ENCODE results near the gene ALDH1A1. TPM values are rescaled to one million over a fixed set of nuclear protein-coding genes. Genes with fewer than 3 reads are reported as not detected.

ALDH1A1 gene
- total RNA-seq, 1 experiment from 2014 or later = 1.9 TPM

DNA sequence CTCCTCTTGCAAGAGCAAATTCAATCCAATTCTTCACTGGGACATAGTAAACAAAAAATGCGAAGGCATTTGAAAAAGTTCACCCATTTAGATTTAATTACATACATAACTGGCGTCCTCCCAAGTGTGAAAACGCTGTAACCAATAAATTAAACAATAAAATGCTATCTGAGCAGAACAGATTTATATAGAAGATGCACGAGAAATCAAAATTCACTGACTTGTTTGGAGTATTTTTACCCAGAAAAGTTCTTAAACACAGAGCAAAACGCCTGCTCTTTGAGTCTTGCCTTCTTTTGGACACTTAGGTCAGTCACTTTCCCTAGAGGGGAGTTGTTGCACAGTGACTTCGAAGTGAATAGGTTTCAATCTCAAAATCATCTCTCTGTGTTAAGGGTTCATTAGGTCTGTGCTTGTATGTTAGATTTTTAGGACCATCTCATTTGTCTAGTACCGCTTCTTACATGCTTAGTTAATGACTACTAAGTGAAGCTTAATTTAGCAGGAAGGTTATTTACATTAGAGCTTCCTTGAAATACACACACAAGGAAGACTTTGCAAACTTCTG, 1.9 kb downstream of the ALDH1A1 start (continued):
- TF ChIP-seq, protein P1, sequence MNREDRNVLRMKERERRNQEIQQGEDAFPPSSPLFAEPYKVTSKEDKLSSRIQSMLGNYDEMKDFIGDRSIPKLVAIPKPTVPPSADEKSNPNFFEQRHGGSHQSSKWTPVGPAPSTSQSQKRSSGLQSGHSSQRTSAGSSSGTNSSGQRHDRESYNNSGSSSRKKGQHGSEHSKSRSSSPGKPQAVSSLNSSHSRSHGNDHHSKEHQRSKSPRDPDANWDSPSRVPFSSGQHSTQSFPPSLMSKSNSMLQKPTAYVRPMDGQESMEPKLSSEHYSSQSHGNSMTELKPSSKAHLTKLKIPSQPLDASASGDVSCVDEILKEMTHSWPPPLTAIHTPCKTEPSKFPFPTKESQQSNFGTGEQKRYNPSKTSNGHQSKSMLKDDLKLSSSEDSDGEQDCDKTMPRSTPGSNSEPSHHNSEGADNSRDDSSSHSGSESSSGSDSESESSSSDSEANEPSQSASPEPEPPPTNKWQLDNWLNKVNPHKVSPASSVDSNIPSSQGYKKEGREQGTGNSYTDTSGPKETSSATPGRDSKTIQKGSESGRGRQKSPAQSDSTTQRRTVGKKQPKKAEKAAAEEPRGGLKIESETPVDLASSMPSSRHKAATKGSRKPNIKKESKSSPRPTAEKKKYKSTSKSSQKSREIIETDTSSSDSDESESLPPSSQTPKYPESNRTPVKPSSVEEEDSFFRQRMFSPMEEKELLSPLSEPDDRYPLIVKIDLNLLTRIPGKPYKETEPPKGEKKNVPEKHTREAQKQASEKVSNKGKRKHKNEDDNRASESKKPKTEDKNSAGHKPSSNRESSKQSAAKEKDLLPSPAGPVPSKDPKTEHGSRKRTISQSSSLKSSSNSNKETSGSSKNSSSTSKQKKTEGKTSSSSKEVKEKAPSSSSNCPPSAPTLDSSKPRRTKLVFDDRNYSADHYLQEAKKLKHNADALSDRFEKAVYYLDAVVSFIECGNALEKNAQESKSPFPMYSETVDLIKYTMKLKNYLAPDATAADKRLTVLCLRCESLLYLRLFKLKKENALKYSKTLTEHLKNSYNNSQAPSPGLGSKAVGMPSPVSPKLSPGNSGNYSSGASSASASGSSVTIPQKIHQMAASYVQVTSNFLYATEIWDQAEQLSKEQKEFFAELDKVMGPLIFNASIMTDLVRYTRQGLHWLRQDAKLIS (CRISPR knock-in tag; IDR thresholded peaks at IDR 0.05; ENCODE audit: borderline replicate concordance) = no peak
- no peak for TF ChIP-seq ZNF138 (CRISPR knock-in tag; conservative IDR thresholded peaks at IDR 0.05)

DNA sequence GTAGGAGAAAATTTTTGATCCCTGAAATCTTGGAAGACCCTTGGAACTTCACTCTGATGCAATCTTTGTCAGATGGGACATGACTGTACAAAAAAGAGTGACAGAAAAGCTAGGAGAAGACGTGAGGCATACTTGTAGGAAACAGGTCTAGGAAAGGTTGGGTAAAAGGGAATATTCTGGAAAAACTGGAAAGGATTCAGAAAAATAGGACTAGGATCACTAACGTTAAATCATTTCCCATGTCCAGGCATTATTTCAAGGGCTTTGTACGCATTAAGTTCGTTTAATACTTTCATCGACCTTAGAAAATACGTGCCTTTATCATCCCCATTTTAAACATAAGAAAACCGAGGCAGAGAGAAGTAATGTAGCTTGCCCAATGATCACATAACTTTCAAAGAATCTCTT, 2.9 kb downstream of the ALDH1A1 start:
- ATAC-seq (no peak), DNase-seq (ENCODE audit: low spot score) (no peak)
- ChIA-PET POLR2A (no interaction called here), CTCF (no interaction called here)
- Mint-ChIP-seq H3K27ac (no peak overlapping the region; the same call in 1 of the 2 replicates), H3K4me3 (no peak overlapping the region), H3K4me1 (peaks cover 25% of the 10 kb centered on the region), H3K9me3 (no peaks in the 10 kb centered on the region), H3K27me3 (ENCODE audit: low read depth) (no peaks in the 10 kb centered on the region), H3K36me3 (no peaks in the 10 kb centered on the region)
- TF ChIP-seq OVOL2 (CRISPR knock-in tag; IDR thresholded peaks at IDR 0.05; ENCODE audit: borderline replicate concordance) = no peak
- TF ChIP-seq NFE2L1 (CRISPR knock-in tag; IDR thresholded peaks at IDR 0.05) = no peak
- peak; percentile 65 for TF ChIP-seq GABPB1 (CRISPR knock-in tag; IDR thresholded peaks at IDR 0.05)
- no peak for TF ChIP-seq ZNF263 (CRISPR knock-in tag; IDR thresholded peaks at IDR 0.05; ENCODE audit: low read depth)

DNA sequence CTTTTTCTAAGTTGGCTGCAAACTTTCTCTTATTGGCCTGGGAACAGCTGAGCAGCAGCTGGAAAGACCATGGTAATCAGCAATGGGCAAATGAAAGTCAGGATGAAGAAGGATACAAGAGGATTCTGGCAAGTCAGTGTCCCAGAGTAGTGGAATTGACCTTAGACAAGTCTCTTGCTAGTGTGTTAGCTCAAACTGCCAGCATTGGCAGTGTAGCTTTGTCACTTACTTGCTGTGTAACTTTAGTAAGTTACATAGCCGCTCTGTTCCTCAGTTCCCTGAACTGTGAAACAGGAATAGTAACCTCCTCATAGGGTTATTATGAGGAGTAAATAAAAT, 3.6 kb downstream of the ALDH1A1 start:
- no peaks in the 10 kb centered on the region for H3K9me3 Mint-ChIP-seq
- no peaks in the 10 kb centered on the region for H3K27me3 Mint-ChIP-seq (ENCODE audit: low read depth)
- no peak overlapping the region for H3K4me3 Mint-ChIP-seq
- TF ChIP-seq ZNF671 (CRISPR knock-in tag; IDR thresholded peaks at IDR 0.05) = no peak
- TF ChIP-seq TCF7 (CRISPR knock-in tag; IDR thresholded peaks at IDR 0.05; ENCODE audit: low read depth) = no peak
- TF ChIP-seq SMAD3 (CRISPR knock-in tag; IDR thresholded peaks at IDR 0.05; ENCODE audit: borderline replicate concordance) = no peak
- TF ChIP-seq PRRX2 (CRISPR knock-in tag; IDR thresholded peaks at IDR 0.05) = no peak
- TF ChIP-seq, protein P2, sequence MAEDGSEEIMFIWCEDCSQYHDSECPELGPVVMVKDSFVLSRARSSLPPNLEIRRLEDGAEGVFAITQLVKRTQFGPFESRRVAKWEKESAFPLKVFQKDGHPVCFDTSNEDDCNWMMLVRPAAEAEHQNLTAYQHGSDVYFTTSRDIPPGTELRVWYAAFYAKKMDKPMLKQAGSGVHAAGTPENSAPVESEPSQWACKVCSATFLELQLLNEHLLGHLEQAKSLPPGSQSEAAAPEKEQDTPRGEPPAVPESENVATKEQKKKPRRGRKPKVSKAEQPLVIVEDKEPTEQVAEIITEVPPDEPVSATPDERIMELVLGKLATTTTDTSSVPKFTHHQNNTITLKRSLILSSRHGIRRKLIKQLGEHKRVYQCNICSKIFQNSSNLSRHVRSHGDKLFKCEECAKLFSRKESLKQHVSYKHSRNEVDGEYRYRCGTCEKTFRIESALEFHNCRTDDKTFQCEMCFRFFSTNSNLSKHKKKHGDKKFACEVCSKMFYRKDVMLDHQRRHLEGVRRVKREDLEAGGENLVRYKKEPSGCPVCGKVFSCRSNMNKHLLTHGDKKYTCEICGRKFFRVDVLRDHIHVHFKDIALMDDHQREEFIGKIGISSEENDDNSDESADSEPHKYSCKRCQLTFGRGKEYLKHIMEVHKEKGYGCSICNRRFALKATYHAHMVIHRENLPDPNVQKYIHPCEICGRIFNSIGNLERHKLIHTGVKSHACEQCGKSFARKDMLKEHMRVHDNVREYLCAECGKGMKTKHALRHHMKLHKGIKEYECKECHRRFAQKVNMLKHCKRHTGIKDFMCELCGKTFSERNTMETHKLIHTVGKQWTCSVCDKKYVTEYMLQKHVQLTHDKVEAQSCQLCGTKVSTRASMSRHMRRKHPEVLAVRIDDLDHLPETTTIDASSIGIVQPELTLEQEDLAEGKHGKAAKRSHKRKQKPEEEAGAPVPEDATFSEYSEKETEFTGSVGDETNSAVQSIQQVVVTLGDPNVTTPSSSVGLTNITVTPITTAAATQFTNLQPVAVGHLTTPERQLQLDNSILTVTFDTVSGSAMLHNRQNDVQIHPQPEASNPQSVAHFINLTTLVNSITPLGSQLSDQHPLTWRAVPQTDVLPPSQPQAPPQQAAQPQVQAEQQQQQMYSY (CRISPR knock-in tag; IDR thresholded peaks at IDR 0.05) = no peak
- TF ChIP-seq NR2C2 (CRISPR knock-in tag; IDR thresholded peaks at IDR 0.05) = no peak
- TF ChIP-seq JUN (CRISPR knock-in tag; IDR thresholded peaks at IDR 0.05) = no peak
- TF ChIP-seq, protein P3, sequence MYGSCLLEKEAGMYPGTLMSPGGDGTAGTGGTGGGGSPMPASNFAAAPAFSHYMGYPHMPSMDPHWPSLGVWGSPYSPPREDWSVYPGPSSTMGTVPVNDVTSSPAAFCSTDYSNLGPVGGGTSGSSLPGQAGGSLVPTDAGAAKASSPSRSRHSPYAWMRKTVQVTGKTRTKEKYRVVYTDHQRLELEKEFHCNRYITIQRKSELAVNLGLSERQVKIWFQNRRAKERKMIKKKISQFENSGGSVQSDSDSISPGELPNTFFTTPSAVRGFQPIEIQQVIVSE (CRISPR knock-in tag; IDR thresholded peaks at IDR 0.05; ENCODE audit: borderline replicate concordance) = no peak
- no peak overlapping the region for H3K27ac Mint-ChIP-seq
- POLR2A ChIA-PET = no interaction called here
- peaks cover 25% of the 10 kb centered on the region for H3K4me1 Mint-ChIP-seq
- no peaks in the 10 kb centered on the region for H3K36me3 Mint-ChIP-seq
- CTCF ChIA-PET = no interaction called here
- ATAC-seq = no peak
- no peak for DNase-seq (ENCODE audit: low spot score)
